Adrenal gland (tissue), 5 donors: ENCODE data around the gene DST.

Experiments
- POLR2A ChIP-seq, 2 donors: fragments of 450-650 bp; IDR thresholded peaks; one replicate each; pipeline ENCODE4 v1.6.1; 2017; ENCODE audit warnings: antibody characterized with exemption in 2 of 2, mild to moderate bottlenecking in 2 of 2, moderate library complexity in 1 of 2
- TF ChIP-seq, protein P1 (sequence below), 6 experiments: fragments of 450-650 bp in 4 of 6; fragments of 200-600 bp in 2 of 6; sonication (generic) in 1 of 6; IDR thresholded peaks; 1 replicate in 5 of 6; 2 replicates in 1 of 6; pipeline versions ENCODE4 v1.5.1 to v1.8.0; 2016 to 2021; ENCODE audit warnings: antibody characterized with exemption in 6 of 6, mild to moderate bottlenecking in 2 of 6, moderate library complexity in 1 of 6
- donor health status: DM: no; HTN: no; CAD: no.

DNA sequence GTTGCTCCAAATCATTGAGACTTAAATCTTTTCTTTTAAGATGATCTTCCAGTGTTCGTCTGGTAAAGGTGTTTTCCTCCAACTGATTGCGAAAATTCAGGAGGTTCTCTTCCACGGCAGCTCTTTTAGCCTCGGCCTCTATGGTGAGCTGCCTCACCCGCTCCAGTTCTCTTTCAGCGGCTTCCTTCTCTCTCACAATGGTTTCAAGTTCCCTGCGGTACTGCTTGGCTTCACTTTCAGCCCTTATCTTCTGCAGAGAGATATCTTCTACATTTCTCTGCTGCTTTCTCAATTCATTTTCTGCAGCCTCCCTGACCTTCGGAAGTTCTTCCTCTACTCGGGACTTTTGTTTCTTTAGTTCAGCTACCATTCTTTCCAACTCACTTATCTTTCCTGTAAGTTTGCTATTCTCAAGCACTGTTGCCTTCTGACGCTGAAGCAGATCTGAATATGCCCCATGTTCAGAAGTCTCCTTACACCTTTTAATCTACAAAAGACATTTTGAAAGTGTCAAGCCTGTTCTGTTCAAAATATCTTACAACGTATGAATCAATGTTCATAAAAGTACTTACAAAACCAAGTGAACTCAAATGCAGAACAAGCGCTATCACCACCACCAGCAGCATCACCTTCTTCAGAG is 22.3 kb downstream of the DST start:
- TF ChIP-seq, protein P1, sequence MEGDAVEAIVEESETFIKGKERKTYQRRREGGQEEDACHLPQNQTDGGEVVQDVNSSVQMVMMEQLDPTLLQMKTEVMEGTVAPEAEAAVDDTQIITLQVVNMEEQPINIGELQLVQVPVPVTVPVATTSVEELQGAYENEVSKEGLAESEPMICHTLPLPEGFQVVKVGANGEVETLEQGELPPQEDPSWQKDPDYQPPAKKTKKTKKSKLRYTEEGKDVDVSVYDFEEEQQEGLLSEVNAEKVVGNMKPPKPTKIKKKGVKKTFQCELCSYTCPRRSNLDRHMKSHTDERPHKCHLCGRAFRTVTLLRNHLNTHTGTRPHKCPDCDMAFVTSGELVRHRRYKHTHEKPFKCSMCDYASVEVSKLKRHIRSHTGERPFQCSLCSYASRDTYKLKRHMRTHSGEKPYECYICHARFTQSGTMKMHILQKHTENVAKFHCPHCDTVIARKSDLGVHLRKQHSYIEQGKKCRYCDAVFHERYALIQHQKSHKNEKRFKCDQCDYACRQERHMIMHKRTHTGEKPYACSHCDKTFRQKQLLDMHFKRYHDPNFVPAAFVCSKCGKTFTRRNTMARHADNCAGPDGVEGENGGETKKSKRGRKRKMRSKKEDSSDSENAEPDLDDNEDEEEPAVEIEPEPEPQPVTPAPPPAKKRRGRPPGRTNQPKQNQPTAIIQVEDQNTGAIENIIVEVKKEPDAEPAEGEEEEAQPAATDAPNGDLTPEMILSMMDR (IDR thresholded peaks at IDR 0.05) = no peak
- TF ChIP-seq POLR2A (IDR thresholded peaks at IDR 0.05) = no peak
